DOHH2 (cell line): Measurements from ENCODE around the gene SPATA13.

Source experiments
- EZH2phosphoT487 ChIP-seq: fragments of 200-600 bp; sonication (generic); IDR thresholded peaks from 2 replicates; pipeline ENCODE4 v1.6.1; 2017; ENCODE audit warnings: borderline replicate concordance, mild to moderate bottlenecking, antibody characterized with exemption, low read length, moderate library complexity, mixed read lengths
- TF ChIP-seq, protein P1 (sequence below): fragments of 200-600 bp; sonication (generic); IDR thresholded peaks from one replicate; pipeline ENCODE4 v1.5.1; 2014; ENCODE audit warnings: antibody characterized with exemption, mild to moderate bottlenecking, low read depth, low read length; ENCODE audit not compliant: poor library complexity, severe bottlenecking

DNA sequence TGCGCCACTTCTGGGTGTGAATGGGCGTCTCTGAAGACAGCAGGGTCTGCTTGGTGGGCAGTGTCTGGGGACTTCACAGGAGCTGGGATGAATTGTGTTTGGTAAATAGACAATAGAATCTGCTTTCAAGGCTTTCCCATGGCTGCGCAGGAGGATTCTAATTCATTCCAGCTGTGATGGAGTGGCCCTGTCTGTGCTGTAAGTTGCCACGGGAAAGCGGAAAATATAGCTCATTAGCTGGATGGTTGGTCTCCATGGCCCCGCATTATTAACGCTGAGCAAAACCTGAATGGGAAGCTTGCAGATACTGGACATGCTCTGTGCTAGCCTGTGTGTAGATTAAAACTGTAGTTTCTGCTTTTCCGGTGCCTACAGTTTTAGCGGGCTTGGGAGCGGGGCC lies 133.2 kb downstream of the SPATA13 start:
- TF ChIP-seq, protein P1, sequence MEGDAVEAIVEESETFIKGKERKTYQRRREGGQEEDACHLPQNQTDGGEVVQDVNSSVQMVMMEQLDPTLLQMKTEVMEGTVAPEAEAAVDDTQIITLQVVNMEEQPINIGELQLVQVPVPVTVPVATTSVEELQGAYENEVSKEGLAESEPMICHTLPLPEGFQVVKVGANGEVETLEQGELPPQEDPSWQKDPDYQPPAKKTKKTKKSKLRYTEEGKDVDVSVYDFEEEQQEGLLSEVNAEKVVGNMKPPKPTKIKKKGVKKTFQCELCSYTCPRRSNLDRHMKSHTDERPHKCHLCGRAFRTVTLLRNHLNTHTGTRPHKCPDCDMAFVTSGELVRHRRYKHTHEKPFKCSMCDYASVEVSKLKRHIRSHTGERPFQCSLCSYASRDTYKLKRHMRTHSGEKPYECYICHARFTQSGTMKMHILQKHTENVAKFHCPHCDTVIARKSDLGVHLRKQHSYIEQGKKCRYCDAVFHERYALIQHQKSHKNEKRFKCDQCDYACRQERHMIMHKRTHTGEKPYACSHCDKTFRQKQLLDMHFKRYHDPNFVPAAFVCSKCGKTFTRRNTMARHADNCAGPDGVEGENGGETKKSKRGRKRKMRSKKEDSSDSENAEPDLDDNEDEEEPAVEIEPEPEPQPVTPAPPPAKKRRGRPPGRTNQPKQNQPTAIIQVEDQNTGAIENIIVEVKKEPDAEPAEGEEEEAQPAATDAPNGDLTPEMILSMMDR, result no peak
- TF ChIP-seq EZH2phosphoT487, result no peak
